Muscle of leg (tissue), 11 donors: Measurements from ENCODE around the gene PLEKHM2. TPM values are rescaled to one million over a fixed set of nuclear protein-coding genes. Genes with fewer than 3 reads are reported as not detected.
A peak's percentile ranks its signal among the peaks of the same experiment; 100 is the strongest.

Experiments used
- DNase-seq: peaks from one replicate; pipeline ENCODE4 v3.0.0; 2013
- H3K27ac ChIP-seq: one replicate; pipeline ENCODE4 v1.5.1; 2013; ENCODE audit warnings: mild to moderate bottlenecking, low read length, control low read depth
- H3K27me3 ChIP-seq: one replicate; pipeline ENCODE4 v1.6.1; 2013; ENCODE audit warnings: low read length; ENCODE audit not compliant: control insufficient read depth, insufficient read depth
- H3K36me3 ChIP-seq: one replicate; pipeline ENCODE4 v1.6.1; 2013; ENCODE audit warnings: low read length; ENCODE audit not compliant: control insufficient read depth, insufficient read depth
- H3K4me1 ChIP-seq: one replicate; pipeline ENCODE4 v1.6.1; 2013; ENCODE audit warnings: low read length; ENCODE audit not compliant: control insufficient read depth, insufficient read depth
- H3K4me3 ChIP-seq: one replicate; pipeline ENCODE4 v1.5.1; 2013; ENCODE audit warnings: low read length, control low read depth
- H3K9me3 ChIP-seq: replicated peaks from 2 replicates; pipeline ENCODE4 v1.6.1; 2013; ENCODE audit warnings: low read depth, low read length; ENCODE audit not compliant: control insufficient read depth
- WGBS: methylation state at CpG from one replicate; pipeline ENCODE4 v1.1.5; 2013; ENCODE audit warnings: missing lambda C conversion rate; ENCODE audit not compliant: insufficient coverage; 5-methylcytosine and 5-hydroxymethylcytosine counted together
- polyA plus RNA-seq, 8 donors: library from polyadenylated mRNA; unstranded; fragments of 120-200 nt; gene quantifications; one replicate each; pipeline versions ENCODE4 v1.2.1 to v1.2.3, GENCODE V29; 2013; ENCODE audit warnings: inconsistent platforms in 1 of 8, low replicate concordance in 1 of 8; ENCODE audit not compliant: insufficient read length in 8 of 8, insufficient read depth in 1 of 8
- total RNA-seq: library from RNA; stranded (reverse); fragments of 120-200 nt; gene quantifications from one replicate; pipeline ENCODE4 v1.2.4, GENCODE V29; 2013

PLEKHM2 gene
- total and polyA plus RNA-seq, 9 donors: 29.9 to 55.6 (median 50.2) TPM

DNA sequence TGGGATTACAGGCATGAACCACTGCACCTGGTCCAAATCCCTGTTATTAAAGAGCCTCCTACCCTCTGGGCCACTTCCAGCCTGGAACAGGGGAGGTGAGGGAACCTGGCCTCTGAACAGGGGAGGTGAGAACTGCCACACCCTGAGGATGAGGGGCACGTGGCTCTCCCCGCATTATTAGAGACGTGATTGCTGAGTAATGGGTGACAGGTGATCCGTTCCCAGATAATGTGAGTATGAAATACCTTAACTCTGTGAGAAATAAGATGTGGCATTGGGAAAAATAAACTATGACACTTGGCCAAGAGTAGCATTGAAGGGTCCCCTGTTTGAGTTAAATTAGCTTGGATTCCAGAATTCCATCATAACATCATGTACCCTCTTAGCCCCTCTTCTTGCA, 38.3 kb downstream of the PLEKHM2 start:
- peaks cover 61% of the 10 kb centered on the region for H3K4me1 ChIP-seq
- no CpG with 5 or more reads among the region's 4 CpGs for WGBS
- no peak overlapping the region for H3K4me3 ChIP-seq
- no peaks in the 10 kb centered on the region for H3K27me3 ChIP-seq
- H3K27ac ChIP-seq: peak overlapping the region; percentile 29
- DNase-seq: no peak
- no peaks in the 10 kb centered on the region for H3K9me3 ChIP-seq
- peaks cover 83% of the 10 kb centered on the region for H3K36me3 ChIP-seq

DNA sequence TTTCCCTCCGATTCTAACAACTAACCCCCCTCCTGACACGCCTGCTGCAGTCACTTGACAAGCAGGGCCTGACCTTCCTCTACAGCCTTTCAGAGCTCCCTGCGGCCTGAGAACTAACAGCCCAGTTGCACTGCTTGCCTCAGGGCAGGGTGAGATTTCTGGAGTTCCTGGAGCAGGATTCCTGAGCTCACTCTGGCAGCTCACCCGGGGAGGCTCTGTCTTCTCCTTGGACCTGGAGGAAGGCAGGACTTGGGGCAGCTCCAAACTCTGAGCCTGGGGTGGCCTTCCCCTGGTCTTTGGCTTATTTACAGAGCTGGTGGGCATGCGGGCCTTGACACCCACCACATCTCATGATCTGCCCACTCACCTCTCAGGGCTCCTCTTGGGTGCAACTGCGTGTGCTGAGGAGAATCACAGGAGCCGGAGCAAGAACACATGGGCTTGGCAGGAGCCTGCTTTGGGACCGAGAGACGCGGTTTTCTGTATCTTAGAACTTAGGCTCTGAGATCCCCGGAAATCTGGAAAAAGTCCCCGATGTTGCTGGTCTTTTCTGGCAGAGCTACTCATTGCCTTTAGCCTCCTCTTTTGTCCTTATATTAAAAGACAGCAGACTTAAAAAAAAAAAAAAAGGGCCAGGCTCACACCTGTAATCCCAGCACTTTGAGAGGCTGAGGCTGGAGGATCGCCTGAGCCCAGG, 38.9 kb downstream of the PLEKHM2 start:
- Histone ChIP-seq H3K4me1 (peaks cover 57% of the 10 kb centered on the region), H3K27ac (peak overlapping the region; percentile 29), H3K36me3 (peaks cover 84% of the 10 kb centered on the region), H3K27me3 (no peaks in the 10 kb centered on the region), H3K9me3 (no peaks in the 10 kb centered on the region), H3K4me3 (no peak overlapping the region)
- 49% methylated on average over 12 of the region's 13 CpGs for WGBS
- peak; percentile 73 for DNase-seq

DNA sequence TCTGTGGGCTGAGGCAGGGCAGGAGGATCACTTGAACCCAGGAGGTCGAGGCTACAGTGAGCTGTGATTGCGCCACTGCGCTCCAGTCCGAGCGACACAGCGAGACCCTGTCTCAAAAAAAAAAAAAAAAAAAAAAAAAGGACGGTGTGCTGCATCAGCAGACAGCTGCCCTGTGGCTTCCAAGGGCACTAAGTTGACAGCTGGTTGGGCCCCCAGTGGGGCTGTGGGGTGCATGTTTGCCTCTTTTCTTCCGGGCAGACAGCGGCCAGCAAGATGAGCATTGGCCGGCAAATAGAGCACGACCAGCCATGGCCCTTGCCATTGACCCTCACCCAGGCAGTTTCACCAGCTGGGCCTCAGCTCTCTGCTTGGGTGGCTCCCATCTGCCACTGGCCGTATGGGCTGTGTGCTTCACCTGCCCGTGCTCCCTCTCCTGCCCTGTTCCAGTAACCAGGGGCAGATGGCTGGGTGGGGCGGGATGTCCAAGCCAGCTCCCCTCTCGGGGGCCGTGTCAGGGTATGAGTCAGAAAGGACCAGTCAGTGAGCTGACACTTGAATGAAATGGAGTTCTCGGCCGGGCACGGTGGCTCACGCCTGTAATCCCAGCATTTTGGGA, 39.6 kb downstream of the PLEKHM2 start:
- Histone ChIP-seq H3K36me3 (peaks cover 86% of the 10 kb centered on the region), H3K4me3 (no peak overlapping the region), H3K9me3 (no peaks in the 10 kb centered on the region), H3K27ac (no peak overlapping the region), H3K4me1 (peaks cover 56% of the 10 kb centered on the region), H3K27me3 (no peaks in the 10 kb centered on the region)
- no peak for DNase-seq
- 85% methylated on average over 17 of the region's 20 CpGs for WGBS

DNA sequence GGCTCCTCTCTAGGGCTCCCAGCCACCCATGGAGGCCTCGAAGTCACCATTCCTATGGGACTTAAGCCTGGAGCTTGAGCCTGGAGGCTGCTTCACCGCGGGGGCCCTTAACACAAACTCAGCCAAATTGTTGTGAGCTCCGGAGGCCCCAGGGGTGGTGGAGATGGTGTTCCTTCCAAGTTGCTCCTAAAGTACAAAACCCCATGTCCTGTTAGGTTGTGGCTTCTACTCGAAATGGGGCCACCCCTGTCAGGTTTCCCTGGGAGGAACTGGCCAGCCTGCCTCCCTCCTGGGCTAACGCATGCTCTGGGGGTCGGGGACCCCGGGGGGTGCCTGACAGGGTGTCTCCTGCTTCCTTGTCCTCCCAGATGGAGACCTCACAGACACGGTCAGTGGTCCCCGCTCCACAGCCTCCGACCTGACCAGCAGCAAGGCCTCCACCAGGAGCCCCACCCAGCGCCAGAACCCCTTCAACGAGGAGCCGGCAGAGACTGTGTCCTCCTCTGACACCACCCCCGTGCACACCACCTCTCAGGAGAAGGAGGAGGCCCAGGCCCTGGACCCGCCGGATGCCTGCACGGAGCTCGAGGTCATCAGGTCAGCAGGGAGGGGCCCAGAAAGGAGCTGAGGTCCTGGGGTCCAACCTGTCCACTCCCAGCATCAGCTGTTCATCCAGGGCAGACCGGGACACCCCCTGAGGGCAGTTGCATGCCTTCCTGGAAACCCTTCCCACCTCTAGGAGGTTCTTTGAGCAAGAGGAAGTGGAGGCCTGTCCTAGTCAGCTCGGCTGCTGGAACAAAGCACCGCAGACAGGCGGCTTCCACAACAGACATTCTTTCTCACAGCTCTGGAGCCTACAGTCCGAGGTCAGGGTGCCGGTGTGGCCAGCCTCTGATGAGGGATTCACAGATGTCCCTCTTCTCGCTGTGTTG, 41.1 kb downstream of the PLEKHM2 start:
- DNase-seq: no peak

DNA sequence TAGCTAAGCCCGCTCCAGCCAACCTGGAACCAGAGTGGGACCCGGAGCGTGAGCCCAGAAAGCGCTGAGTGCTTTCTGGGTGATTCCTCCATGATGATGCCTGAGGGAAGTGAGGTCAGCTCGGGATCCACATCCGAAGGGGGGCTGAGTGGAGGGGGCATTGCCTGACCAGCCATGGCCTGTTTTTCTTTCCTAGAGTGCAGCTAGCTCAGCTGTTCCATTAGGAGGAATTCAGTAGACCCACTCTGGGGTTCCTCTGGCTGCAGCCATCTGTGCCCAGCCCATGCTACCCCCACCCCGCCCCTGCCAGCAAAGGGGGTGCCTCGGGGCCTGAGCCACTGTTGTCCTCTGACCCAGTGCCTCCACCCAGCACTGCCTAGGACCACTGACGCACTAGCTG, 42.4 kb downstream of the PLEKHM2 start:
- Histone ChIP-seq H3K27ac (no peak overlapping the region), H3K27me3 (no peaks in the 10 kb centered on the region), H3K9me3 (no peaks in the 10 kb centered on the region), H3K36me3 (peaks cover 86% of the 10 kb centered on the region), H3K4me3 (no peak overlapping the region), H3K4me1 (peaks cover 53% of the 10 kb centered on the region)
- DNase-seq: no peak
- 86% methylated on average over 9 of the region's 9 CpGs for WGBS

More for the DNA sequence above, 41.1 kb downstream of the PLEKHM2 start:
- H3K9me3 ChIP-seq: no peaks in the 10 kb centered on the region
- H3K27me3 ChIP-seq: no peaks in the 10 kb centered on the region
- H3K4me3 ChIP-seq: no peak overlapping the region
- 84% methylated on average over 7 of the region's 26 CpGs for WGBS
- H3K36me3 ChIP-seq: peaks cover 86% of the 10 kb centered on the region
- H3K27ac ChIP-seq: no peak overlapping the region
- H3K4me1 ChIP-seq: peaks cover 53% of the 10 kb centered on the region

DNA sequence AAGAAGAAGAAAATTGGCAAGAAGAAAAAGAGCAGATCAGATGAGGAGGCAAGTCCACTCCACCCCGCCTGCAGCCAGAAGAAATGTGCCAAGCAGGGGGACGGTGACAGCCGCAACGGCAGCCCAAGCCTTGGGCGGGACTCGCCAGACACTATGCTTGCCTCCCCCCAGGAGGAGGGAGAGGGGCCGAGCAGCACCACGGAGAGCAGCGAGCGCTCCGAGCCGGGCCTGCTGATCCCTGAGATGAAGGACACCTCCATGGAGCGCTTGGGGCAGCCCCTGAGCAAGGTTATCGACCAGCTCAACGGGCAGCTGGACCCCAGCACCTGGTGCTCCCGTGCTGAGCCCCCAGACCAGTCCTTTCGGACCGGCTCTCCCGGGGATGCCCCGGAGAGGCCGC, 42.9 kb downstream of the PLEKHM2 start:
- Histone ChIP-seq H3K9me3 (no peaks in the 10 kb centered on the region), H3K4me3 (no peak overlapping the region), H3K27me3 (no peaks in the 10 kb centered on the region), H3K36me3 (peaks cover 86% of the 10 kb centered on the region), H3K4me1 (peaks cover 53% of the 10 kb centered on the region), H3K27ac (no peak overlapping the region)
- no peak for DNase-seq
- 61% methylated on average over 20 of the region's 21 CpGs for WGBS

DNA sequence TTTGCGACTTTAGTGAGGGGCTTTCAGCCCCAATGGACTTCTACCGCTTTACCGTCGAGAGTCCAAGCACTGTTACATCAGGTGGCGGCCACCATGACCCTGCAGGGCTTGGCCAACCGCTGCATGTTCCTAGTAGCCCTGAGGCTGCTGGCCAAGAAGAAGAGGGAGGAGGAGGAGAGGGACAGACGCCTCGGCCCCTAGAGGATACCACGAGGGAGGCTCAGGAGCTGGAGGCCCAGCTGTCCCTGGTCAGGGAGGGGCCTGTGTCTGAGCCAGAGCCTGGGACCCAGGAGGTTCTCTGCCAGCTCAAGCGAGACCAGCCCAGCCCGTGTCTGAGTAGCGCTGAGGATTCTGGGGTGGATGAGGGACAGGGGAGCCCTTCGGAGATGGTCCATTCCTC, 43.3 kb downstream of the PLEKHM2 start:
- DNase-seq: no peak
- H3K4me3 ChIP-seq: no peak overlapping the region
- H3K27ac ChIP-seq: no peak overlapping the region
- H3K4me1 ChIP-seq: peaks cover 52% of the 10 kb centered on the region
- WGBS: 78% methylated on average over 13 of the region's 13 CpGs
- no peaks in the 10 kb centered on the region for H3K9me3 ChIP-seq
- no peaks in the 10 kb centered on the region for H3K27me3 ChIP-seq
- H3K36me3 ChIP-seq: peaks cover 87% of the 10 kb centered on the region

DNA sequence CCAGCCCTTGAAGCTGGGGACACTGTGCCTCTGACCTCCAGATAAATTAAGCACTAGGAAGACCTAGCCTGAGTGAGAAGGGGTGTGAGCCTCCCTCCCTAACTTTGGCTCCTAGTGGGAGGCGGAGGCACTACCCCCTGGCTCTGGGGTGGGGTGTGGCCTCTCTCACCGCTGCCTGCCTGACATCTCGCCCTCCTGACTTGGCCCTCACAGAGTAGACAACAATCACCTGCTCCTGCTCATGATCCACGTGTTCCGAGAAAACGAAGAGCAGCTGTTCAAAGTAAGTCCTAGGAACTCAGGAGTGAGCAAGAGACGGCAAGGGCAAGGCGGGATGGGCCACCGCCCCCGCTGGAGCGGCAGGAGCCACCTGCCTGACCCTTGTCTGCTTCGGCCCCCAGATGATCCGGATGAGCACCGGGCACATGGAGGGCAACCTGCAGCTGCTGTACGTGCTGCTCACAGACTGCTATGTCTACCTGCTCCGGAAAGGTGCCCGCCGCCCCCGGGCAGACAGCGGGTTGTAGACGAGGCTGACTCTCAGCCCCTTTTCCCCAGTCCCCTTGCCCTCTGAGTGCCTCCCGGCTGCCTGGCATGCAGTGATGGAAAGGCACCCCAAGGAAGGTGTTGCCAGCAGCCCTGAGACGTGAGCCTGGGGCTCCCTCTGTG, 43.9 kb downstream of the PLEKHM2 start:
- H3K4me1 ChIP-seq: peaks cover 46% of the 10 kb centered on the region
- peaks cover 87% of the 10 kb centered on the region for H3K36me3 ChIP-seq
- no peak overlapping the region for H3K4me3 ChIP-seq
- no peak overlapping the region for H3K27ac ChIP-seq
- no peaks in the 10 kb centered on the region for H3K27me3 ChIP-seq
- no peak for DNase-seq
- no peaks in the 10 kb centered on the region for H3K9me3 ChIP-seq
- 84% methylated on average over 22 of the region's 23 CpGs for WGBS

DNA sequence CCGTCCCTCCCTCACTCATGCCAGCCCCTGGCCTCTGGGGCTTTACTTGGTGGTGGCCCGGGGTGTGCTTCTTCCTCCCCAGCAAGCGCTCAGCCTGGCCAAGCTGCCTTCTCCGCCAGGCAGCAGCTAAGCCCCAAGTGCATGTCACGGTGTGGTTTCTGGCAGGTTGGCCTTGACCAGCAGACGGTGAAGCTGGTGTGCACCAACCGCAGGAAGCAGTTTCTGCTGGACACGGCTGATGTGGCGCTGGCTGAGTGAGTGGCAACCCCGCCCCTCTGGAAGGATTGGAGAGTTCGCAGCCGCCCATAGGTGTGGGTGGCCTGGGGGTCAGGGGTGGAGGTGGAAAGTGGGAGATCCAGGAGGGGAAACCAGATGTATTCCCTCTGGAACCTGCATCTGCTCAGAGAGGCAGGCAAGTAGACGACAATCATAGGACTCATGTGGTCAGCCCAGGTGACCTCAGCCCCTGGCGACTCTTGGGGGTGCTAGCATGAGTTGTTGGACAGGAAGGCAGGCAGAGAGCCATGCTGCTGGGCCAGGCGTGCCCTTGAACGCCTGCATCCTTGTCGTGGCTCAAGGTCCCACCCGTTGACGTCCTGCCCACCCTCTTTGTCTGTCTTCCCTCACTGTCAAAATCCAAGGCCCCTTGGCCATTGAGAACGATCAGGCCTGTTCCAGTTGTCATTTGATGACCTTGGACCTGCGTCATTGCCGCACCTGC, 45.0 kb downstream of the PLEKHM2 start:
- peaks cover 36% of the 10 kb centered on the region for H3K4me1 ChIP-seq
- no peaks in the 10 kb centered on the region for H3K27me3 ChIP-seq
- peaks cover 93% of the 10 kb centered on the region for H3K36me3 ChIP-seq
- WGBS: 83% methylated on average over 17 of the region's 22 CpGs
- DNase-seq: no peak
- no peak overlapping the region for H3K4me3 ChIP-seq
- no peak overlapping the region for H3K27ac ChIP-seq
- H3K9me3 ChIP-seq: no peaks in the 10 kb centered on the region
